GM18498 (cell line): ENCODE results near the gene UHRF2.
"Not testable (repeated sequence)": the region's sequence is repeated elsewhere in the genome, so short reads cannot be mapped to it uniquely, and the experiment has no call there.

Experiments
- ATAC-seq: cut with Tn5 transposase; IDR thresholded peaks from one replicate; pipeline ENCODE4 v1.9.1; 2021; ENCODE audit warnings: mild to moderate bottlenecking, moderate library complexity; ENCODE audit not compliant: unreplicated experiment

The UHRF2 gene

GRCh38 chr9:6484210-6484609 is 71.2 kb downstream of the UHRF2 start:
- ATAC-seq, result no peak

GRCh38 chr9:6488395-6488794 is 75.4 kb downstream of the UHRF2 start:
- ATAC-seq, result no peak

- no peak for ATAC-seq
These were observed 76.1 kb downstream of the UHRF2 start for GRCh38 chr9:6489099-6489498.

GRCh38 chr9:6490863-6491262 is 77.9 kb downstream of the UHRF2 start:
- no peak for ATAC-seq

GRCh38 chr9:6495466-6495865 is 82.5 kb downstream of the UHRF2 start:
- no peak for ATAC-seq

GRCh38 chr9:6498982-6499381 is 86.0 kb downstream of the UHRF2 start:
- ATAC-seq, result no peak

- no peak for ATAC-seq
These were observed 88.7 kb downstream of the UHRF2 start for GRCh38 chr9:6501526-6502210.

GRCh38 chr9:6502399-6502798 is 89.4 kb downstream of the UHRF2 start:
- no peak for ATAC-seq

- no peak for ATAC-seq
These were observed 93.6 kb downstream of the UHRF2 start for GRCh38 chr9:6506571-6506970.

GRCh38 chr9:6512085-6512657 is 99.2 kb downstream of the UHRF2 start:
- no peak for ATAC-seq

- no peak for ATAC-seq
These were observed 109.3 kb downstream of the UHRF2 start for GRCh38 chr9:6522263-6522662.

GRCh38 chr9:6525326-6526045 is 112.5 kb downstream of the UHRF2 start:
- no peak for ATAC-seq

- ATAC-seq, result no peak
These were observed 122.6 kb downstream of the UHRF2 start for GRCh38 chr9:6535594-6535993.

GRCh38 chr9:6538666-6539071 is 125.7 kb downstream of the UHRF2 start:
- no peak for ATAC-seq

- not testable (repeated sequence) for ATAC-seq
These were observed 129.6 kb downstream of the UHRF2 start for GRCh38 chr9:6542617-6543016.

- no peak for ATAC-seq
These were observed 130.2 kb downstream of the UHRF2 start for GRCh38 chr9:6543204-6543603.

- no peak for ATAC-seq
These were observed 132.2 kb downstream of the UHRF2 start for GRCh38 chr9:6545017-6545691.

- ATAC-seq, result no peak
These were observed 136.3 kb downstream of the UHRF2 start for GRCh38 chr9:6549106-6549800.

- ATAC-seq, result no peak
These were observed 138.1 kb downstream of the UHRF2 start for GRCh38 chr9:6551136-6551535.

- ATAC-seq, result no peak
These were observed 139.0 kb downstream of the UHRF2 start for GRCh38 chr9:6552033-6552432.

GRCh38 chr9:6552498-6553121 is 139.6 kb downstream of the UHRF2 start:
- no peak for ATAC-seq
